Upper lobe of left lung (tissue), 6 donors: Measurements from ENCODE around the gene SIM2. TPM values are rescaled to one million over a fixed set of nuclear protein-coding genes. Genes with fewer than 3 reads are reported as not detected.

Experiments used
- ATAC-seq, 2 donors: fragments of 200-7000 bp; cut with Tn5 transposase; one replicate each; pipeline ENCODE4 v1.9.1; 2022; ENCODE audit warnings: mild to moderate bottlenecking in 2 of 2, moderate library complexity in 2 of 2; ENCODE audit not compliant: low FRiP score in 2 of 2
- DNase-seq, 2 donors: peaks; one replicate each; pipeline ENCODE4 v3.0.0-alpha.2; 2019 to 2020
- H3K27ac ChIP-seq, 4 donors: fragments of 200-600 bp; sonication (generic); one replicate each; pipeline ENCODE4 v1.5.1; 2016 to 2019
- H3K27me3 ChIP-seq, 4 donors: fragments of 200-600 bp; sonication (generic); one replicate each; pipeline ENCODE4 v1.5.1; 2017 to 2019
- H3K36me3 ChIP-seq, 4 donors: fragments of 200-600 bp; sonication (generic); one replicate each; pipeline ENCODE4 v1.5.1; 2016 to 2019
- H3K4me1 ChIP-seq, 4 donors: fragments of 200-600 bp; sonication (generic); one replicate each; pipeline ENCODE4 v1.5.1; 2018 to 2019
- H3K4me3 ChIP-seq, 4 donors: fragments of 200-600 bp; sonication (generic); one replicate each; pipeline ENCODE4 v1.5.1; 2017 to 2019; ENCODE audit warnings: mild to moderate bottlenecking in 2 of 4, moderate library complexity in 1 of 4
- H3K9me3 ChIP-seq, 4 donors: fragments of 200-600 bp; sonication (generic); one replicate each; pipeline ENCODE4 v1.5.1; 2018 to 2019
- EP300 ChIP-seq, 4 donors: sonication (generic); formaldehyde crosslinking; IDR thresholded peaks; one replicate each; pipeline ENCODE4 v1.5.1; 2017; ENCODE audit warnings: antibody characterized with exemption in 4 of 4, control low read depth in 2 of 4
- POLR2A ChIP-seq, 4 donors: fragments of 450-650 bp; IDR thresholded peaks; one replicate each; pipeline ENCODE4 v1.5.1; 2016 to 2017; ENCODE audit warnings: antibody characterized with exemption in 4 of 4, mild to moderate bottlenecking in 2 of 4
- POLR2AphosphoS5 ChIP-seq, 2 donors: sonication (generic); formaldehyde crosslinking; IDR thresholded peaks; one replicate each; pipeline ENCODE4 v1.5.1; 2017; ENCODE audit warnings: antibody characterized with exemption in 2 of 2
- WGBS, 2 donors: methylation state at CpG; one replicate each; pipeline ENCODE4 v1.1.5; 2017 to 2018; 5-methylcytosine and 5-hydroxymethylcytosine counted together
- total RNA-seq, 6 donors: library from RNA; depleted of rRNA in 4 of 6; stranded (reverse); fragments of >200 nt in 4 of 6; gene quantifications; one replicate each; pipeline versions ENCODE4 v1.1.0 to v1.2.1, GENCODE V29; 2016 to 2021
- TF ChIP-seq, protein P1 (sequence below), 6 experiments: fragments of 450-650 bp in 4 of 6; fragments of 200-600 bp in 2 of 6; sonication (generic) in 2 of 6; IDR thresholded peaks; one replicate each; pipeline ENCODE4 v1.5.1; 2016 to 2019; ENCODE audit warnings: antibody characterized with exemption in 6 of 6
- donor health status: DM: no; HTN: no; CAD: no; lungs with moderate emphysema.
- donor health status: DM: no; HTN: yes; CAD: no; lungs with severe emphysema.

SIM2 gene
- total RNA-seq, 6 donors from 2014 or later, result 0.10 to 1.6 (median 0.50) TPM; not detected in 2

DNA sequence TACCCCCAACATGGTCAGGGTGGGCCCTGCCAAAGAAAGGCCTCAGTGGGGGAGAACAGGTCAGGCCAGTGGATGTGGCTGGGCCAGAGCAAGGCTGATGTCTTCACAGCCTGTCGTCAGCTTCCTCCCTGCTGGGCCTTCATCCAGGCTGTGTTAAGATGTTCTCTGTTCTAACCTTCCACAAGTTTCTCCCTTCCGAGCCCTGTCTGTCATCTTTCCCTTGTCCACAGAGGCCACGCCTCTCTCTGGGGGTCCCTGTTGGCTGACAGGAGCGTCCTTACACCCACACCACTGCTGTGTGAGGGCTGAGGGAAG, 36.2 kb downstream of the SIM2 start:
- Histone ChIP-seq H3K36me3 (no peaks in the 10 kb centered on the region), H3K4me3 (no peak overlapping the region), H3K27ac (no peak overlapping the region), H3K4me1 (peaks cover 0 to 7% (median 0%) of the 10 kb centered on the region in 4 donors), H3K27me3 (no peaks in the 10 kb centered on the region), H3K9me3 (peaks cover 0 to 2% (median 0%) of the 10 kb centered on the region in 4 donors)
- no peak for ATAC-seq
- WGBS, 2 donors, result 87 to 92% methylated on average over 2 to 3 of the region's 4 CpGs
- no peak for DNase-seq
- TF ChIP-seq POLR2AphosphoS5 (IDR thresholded peaks at IDR 0.05) (no peak), POLR2A (IDR thresholded peaks at IDR 0.05) (no peak), EP300 (IDR thresholded peaks at IDR 0.05) (no peak)
- TF ChIP-seq, protein P1, sequence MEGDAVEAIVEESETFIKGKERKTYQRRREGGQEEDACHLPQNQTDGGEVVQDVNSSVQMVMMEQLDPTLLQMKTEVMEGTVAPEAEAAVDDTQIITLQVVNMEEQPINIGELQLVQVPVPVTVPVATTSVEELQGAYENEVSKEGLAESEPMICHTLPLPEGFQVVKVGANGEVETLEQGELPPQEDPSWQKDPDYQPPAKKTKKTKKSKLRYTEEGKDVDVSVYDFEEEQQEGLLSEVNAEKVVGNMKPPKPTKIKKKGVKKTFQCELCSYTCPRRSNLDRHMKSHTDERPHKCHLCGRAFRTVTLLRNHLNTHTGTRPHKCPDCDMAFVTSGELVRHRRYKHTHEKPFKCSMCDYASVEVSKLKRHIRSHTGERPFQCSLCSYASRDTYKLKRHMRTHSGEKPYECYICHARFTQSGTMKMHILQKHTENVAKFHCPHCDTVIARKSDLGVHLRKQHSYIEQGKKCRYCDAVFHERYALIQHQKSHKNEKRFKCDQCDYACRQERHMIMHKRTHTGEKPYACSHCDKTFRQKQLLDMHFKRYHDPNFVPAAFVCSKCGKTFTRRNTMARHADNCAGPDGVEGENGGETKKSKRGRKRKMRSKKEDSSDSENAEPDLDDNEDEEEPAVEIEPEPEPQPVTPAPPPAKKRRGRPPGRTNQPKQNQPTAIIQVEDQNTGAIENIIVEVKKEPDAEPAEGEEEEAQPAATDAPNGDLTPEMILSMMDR (IDR thresholded peaks at IDR 0.05), result no peak

- TF ChIP-seq EP300 (IDR thresholded peaks at IDR 0.05) (no peak), POLR2A (IDR thresholded peaks at IDR 0.05) (no peak), POLR2AphosphoS5 (IDR thresholded peaks at IDR 0.05) (no peak)
- TF ChIP-seq, protein P1 (IDR thresholded peaks at IDR 0.05), result no peak
- no peaks in the 10 kb centered on the region for H3K36me3 ChIP-seq
- no peak overlapping the region for H3K4me3 ChIP-seq
- no peak overlapping the region for H3K27ac ChIP-seq
- no peak for ATAC-seq
- 78 to 91% methylated on average over 6 to 15 of the region's 15 CpGs for WGBS, 2 donors
- DNase-seq, result peak; percentile 21 to 55
- H3K9me3 ChIP-seq, result peaks cover 0 to 2% (median 0%) of the 10 kb centered on the region in 4 donors
- peaks cover 0 to 5% (median 0%) of the 10 kb centered on the region in 4 donors for H3K4me1 ChIP-seq
- no peaks in the 10 kb centered on the region for H3K27me3 ChIP-seq
Measured at GRCh38 chr21:36735724-36736320, 36.9 kb downstream of the SIM2 start.

GRCh38 chr21:36738489-36739126, 39.7 kb downstream of the SIM2 start:
- TF ChIP-seq, protein P1 (IDR thresholded peaks at IDR 0.05), result no peak
- TF ChIP-seq POLR2A (IDR thresholded peaks at IDR 0.05) (no peak), POLR2AphosphoS5 (IDR thresholded peaks at IDR 0.05) (no peak), EP300 (IDR thresholded peaks at IDR 0.05) (no peak)
- DNase-seq, result no peak
- Histone ChIP-seq H3K27me3 (no peaks in the 10 kb centered on the region), H3K36me3 (no peaks in the 10 kb centered on the region), H3K4me1 (no peaks in the 10 kb centered on the region), H3K9me3 (peaks cover 0 to 2% (median 0%) of the 10 kb centered on the region in 4 donors), H3K4me3 (no peak overlapping the region), H3K27ac (no peak overlapping the region)
- 75 to 76% methylated on average over 12 of the region's 12 CpGs for WGBS, 2 donors
- no peak for ATAC-seq

DNA sequence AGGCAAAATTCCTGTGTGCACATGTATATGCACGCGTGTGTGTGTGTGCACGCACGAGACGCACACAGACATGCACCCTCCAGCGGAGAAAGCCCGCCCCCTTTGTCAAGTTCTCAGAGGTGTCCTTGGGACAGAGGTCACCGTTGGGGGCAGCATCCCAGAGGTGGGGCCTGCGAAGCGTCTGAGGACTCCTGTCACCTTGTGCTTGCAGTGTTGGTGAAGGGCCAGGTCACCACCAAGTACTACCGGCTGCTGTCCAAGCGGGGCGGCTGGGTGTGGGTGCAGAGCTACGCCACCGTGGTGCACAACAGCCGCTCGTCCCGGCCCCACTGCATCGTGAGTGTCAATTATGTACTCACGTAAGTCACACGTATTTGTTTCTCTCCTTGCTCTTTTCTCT, 42.6 kb downstream of the SIM2 start:
- no peak overlapping the region for H3K4me3 ChIP-seq
- no peak for ATAC-seq
- no peaks in the 10 kb centered on the region for H3K36me3 ChIP-seq
- H3K4me1 ChIP-seq, result peaks cover 7 to 9% (median 8%) of the 10 kb centered on the region in 4 donors
- H3K9me3 ChIP-seq, result no peaks in the 10 kb centered on the region
- no peaks in the 10 kb centered on the region for H3K27me3 ChIP-seq
- no peak overlapping the region for H3K27ac ChIP-seq
- 90 to 97% methylated on average over 15 to 21 of the region's 21 CpGs for WGBS, 2 donors
- DNase-seq, result peak in 1 of 2 donors; percentile 75
- TF ChIP-seq POLR2A (IDR thresholded peaks at IDR 0.05) (no peak), POLR2AphosphoS5 (IDR thresholded peaks at IDR 0.05) (no peak), EP300 (IDR thresholded peaks at IDR 0.05) (no peak)
- TF ChIP-seq, protein P1 (IDR thresholded peaks at IDR 0.05), result no peak
